ENCODE measurements around the gene TRIM41.

The TRIM41 gene

DNA sequence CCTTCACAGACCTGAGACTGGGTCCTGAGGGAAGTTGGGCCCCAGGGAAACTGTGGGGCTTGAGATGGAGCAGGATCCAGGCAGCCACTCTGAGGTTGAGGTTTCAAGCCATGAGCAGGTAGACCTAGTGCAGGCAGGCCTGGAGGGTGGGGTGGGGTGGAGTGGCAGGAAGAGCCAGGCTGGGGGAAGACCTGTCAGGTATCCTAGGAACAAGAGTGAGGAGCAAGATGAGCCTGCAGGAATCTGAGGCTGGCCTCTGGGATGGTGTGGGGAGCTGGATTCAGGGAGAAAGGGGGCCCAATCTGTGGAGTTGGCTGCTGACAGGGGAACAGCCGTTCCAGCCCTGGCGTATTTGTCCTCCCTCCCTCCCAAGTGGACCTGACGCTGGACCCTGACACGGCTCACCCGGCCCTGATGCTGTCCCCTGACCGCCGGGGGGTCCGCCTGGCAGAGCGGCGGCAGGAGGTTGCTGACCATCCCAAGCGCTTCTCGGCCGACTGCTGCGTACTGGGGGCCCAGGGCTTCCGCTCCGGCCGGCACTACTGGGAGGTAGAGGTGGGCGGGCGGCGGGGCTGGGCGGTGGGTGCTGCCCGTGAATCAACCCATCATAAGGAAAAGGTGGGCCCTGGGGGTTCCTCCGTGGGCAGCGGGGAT is 10.8 kb downstream of the TRIM41 start:
- DNase-seq: no peak

DNA sequence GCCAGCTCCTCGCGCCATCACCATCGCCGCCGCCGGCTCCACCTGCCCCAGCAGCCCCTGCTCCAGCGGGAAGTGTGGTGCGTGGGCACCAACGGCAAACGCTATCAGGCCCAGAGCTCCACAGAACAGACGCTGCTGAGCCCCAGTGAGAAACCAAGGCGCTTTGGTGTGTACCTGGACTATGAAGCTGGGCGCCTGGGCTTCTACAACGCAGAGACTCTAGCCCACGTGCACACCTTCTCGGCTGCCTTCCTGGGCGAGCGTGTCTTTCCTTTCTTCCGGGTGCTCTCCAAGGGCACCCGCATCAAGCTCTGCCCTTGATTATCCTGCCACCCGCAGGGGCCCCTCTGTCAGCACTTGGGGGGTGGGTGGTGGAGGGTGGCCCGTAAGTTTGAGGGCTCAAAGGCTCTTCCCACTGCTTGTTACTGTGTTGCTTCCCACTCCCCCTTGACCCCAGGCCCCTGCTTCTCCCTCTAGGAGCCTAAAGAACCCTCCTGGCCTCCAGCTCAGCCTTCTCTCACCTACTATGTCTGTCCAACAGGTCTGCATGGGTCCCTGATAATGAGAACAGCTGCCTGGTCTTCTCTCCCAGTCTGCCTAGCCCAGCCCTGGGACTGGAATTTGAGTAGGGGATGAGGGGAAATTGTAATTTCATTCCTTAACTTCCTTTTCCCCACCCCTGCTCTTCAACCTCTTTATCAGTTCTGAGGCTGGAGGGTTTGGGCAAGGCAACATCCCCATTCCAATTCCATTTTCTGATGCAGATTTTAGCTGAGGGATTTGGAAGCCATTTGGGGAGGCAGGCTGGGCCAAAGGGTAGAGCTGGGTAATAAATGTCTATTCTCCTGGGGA is 11.6 kb downstream of the TRIM41 start:
- no peak for DNase-seq

DNA sequence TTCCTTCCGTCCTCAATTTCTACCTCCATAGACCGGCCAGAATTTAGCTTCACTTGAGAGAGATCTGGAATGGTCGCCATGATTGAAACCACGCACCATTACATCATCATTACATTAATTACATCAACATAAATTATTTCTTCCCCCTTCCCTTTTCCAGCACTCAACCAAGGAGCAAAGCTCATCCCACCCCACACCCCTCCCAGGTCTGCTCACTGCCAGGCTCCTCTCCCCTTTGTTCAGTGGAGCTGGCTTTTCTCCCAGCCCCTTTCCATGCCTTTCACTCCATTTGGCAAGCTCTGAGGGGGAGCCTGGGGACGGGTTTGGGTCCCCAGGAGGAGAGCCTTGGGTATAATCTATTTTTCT is 12.2 kb downstream of the TRIM41 start:
- no peak for DNase-seq

DNA sequence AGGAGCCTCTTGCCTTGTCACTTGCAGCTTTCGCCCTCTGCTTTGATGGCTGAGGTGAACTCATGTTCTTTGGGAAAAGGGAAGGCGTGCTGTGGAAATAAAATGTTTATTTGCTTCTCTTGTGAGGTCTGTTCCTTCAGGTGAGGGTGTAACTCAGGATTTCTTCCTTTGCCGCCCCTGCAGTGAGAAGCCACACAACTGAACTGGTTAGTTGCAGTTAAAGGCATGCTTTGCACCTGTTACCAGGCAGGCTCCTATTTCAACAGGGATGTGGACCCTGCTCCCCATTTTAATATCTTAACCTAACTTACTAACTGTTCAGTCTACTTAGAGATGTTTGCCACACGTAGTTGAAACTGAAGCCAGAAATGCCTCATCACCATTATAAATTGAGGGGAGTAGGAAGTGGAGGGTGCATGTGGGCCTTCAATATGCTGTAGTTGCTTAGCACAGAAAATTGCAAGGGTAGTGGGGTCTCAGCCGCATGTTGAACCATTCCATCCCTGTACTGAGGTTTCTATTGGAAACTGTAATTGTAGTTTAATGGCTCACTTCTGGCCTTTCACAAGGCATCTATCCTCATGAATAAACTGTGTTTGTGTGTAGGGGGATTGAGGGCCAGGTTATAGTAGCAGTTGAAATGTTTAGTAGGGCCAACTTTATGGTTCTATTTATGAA is 12.7 kb downstream of the TRIM41 start:
- no peak for DNase-seq

DNA sequence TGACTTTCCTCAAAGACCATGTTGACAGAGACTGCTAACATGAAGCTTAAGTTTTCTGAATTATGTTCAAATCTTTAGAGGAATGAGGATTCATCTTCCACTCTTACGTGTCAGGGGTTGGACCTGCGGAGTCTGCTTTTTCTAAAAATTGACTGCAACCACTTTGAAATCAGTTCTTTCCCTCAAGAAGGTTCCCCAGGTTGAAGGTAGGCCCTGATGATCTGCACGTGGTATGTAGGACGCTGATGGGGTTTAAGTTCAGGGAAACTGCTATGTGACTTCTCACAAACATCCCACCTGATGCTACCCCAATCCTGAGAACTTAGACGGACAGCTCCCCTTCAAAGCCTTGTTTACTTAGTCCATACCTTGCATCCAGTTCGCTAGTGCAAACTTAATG is 13.4 kb downstream of the TRIM41 start:
- DNase-seq: no peak

DNA sequence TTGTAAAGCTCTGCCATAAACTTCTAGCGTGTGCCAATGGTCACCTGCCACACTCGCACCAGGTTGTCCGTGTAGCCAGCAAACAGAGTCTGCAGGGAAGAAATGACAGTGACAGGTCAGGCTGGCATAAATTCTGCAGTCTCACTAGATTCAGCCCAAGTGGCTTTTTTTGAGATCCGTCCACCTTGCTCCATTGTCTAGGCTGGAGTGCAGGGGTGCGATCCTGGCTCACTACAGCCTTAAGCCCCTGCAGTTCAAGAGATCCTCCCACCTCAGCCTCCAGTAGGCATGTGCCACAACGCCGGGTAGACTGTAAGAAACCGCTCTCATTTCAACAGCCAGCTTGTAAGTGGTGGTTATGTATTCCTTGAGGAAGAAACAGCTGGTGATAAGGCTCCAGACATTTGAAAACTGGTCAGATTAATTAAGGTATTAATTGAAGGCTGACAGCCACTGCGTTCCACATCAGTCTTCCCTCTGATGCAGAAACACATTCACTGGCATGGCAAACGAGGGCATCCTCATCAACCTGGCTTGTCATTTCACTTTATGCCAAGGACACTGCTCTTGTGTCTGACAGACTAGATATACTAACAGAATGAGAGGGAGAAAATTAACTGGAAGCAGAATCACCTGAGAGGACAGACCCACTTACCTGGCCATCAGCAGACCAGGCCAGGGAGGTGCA is 14.0 kb downstream of the TRIM41 start:
- no peak for DNase-seq

DNA sequence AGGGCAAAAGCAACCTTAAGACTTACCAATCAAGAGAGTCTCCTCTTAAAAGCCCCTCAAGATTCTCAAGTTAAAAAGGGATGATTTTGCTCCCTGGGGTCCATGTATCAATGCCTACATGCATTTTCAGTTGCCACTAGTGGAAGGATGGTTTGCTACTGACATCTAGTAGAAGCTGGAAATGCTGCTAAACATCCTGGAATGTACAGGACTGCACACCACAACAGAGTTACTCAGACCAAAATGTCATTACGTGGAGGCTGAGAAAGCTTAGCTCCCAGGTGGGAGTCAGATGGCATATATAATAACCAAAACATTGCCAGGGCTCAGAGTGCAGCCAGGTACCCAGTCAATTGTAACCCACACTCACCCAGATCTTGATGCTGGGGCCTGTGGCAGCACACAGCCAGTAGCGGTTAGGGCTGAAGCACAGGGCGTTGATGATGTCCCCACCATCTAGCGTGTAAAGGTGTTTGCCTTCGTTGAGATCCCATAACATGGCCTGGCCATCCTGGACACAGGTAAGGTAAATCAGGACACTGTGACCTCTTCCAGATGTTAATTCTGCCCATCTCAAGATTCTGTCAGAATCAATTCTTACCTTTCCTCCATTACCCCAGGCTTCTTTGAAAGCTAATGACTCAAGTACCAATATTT is 14.8 kb downstream of the TRIM41 start:
- no peak for DNase-seq

DNA sequence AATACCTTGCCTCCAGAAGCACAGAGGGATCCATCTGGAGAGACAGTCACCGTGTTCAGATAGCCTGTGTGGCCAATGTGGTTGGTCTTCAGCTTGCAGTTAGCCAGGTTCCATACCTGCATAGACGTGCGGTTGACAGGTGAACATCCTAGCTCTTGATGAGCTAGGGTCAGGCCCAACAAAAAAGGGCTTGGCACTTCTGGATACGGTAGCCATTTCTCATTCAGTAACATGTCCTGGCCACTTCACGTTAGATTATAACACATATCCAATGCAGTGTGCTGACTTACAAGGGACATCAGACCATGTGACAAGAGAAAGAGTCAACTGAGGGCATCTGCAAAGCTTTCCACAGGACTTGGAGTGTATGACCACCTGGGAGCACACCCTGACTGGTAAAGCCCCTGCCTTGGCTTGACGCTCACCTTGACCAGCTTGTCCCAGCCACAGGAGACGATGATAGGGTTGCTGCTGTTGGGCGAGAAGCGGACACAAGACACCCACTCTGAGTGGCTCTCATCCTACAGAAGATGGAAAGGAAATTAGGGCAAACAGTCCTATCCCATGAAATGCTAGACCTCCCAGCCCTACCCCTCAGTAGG is 16.1 kb downstream of the TRIM41 start:
- no peak for DNase-seq

DNA sequence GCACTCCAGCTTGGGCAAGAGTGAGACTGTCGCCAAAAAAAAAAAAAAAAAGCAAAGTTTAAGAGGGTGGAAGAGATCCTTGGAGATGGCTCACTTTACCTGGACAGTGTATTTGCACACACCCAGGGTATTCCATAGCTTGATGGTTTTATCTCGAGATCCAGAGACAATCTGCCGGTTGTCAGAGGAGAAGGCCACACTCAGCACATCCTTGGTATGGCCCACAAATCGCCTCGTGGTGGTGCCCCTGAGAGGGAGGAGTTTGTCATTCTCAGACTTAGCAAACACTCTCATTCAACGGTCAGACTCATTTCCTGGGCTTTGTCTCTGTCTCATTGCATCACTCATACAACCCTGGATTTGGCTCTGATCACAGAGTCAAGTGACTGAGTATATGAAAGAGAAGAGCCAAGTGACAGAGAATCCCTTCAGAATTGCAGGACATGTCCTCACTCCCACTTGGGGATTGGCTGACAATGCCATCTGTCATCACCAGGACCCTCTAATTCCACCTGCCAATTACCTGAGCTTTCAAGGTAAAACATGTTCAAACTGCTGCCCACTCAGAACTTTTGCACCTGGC is 18.4 kb downstream of the TRIM41 start:
- DNase-seq: no peak

DNA sequence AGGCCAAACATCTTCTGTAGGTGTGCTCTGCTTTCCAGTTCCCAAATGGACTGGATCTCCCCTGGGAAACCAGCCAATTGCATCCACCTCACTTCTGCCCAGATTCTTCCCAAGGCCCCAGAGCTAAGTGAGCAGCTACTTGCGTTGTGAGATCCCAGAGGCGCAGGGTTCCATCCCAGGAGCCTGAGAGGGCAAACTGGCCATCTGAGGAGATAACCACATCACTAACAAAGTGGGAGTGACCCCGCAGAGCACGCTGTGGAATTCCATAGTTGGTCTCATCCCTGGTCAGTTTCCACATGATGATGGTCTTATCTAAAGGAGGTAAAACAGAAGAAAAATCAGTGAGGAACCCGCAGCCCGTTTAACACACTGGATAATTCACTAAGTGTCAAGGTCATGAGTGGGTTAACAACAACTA is 19.0 kb downstream of the TRIM41 start:
- no peak for DNase-seq

DNA sequence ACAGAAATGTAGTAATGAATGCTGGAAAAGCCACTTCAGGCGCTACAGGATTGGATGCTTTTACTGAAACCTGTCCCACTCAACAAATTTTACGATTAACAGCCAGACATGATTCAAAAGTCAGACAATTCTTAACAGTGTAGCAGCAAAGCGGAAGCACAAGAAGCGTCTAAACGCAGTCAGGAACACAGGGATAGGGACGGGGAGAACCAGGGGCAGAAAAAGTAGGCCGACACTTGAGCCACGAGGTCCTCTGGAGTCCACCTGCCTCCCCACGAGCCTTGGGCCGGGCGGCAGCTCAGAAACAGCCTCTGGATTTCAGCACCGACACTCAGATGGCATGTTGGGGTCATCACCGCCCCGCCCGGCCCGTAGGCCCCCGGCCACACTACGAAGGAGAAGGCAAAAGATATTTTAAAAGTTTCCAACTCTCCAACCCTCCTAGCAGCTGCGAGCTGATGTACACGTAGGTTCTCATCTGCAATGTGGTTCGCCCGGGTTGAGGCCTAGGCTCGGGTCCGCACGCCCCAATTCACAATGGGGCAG is 20.0 kb downstream of the TRIM41 start:
- no peak for DNase-seq

DNA sequence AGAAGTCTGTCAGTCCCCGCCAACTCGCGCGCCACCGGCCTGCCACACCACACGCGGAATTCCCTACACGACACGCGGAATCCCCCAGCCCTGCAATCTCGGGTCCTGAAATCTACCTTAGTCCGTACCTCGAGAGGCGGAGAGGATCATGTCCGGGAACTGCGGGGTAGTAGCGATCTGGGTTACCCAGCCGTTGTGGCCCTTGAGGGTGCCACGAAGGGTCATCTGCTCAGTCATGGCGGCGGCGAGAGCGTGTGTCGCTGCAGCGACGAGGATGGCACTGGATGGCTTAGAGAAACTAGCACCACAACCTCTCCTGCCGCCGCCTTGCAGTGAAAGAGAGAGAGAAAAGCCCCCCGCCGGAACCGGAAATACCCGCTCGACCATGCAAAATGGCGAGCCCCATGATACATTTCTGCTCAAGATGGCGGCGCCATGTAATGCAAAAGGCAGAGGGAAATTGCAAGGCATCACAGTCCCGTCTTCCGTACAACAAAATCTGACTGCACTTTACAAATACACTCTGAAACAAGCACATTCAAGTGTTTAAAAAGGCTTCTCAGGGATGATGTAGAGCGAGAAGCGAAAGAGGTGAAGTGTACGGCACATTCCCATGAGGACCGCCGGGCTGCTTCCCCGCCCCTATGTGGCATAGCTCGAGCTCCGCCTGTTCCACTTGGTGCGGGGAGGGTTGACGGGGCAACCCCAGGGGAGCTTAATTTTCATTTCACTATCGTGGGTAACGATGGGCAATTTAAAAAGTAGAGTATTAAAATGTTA is 20.7 kb downstream of the TRIM41 start, which contains the start of gene RACK1:
TSS of gene RACK1 (minus strand) at position 343 of the 780 bp plus-strand sequence. CDS start at position 237, 106 bp downstream.
- no peak for DNase-seq

DNA sequence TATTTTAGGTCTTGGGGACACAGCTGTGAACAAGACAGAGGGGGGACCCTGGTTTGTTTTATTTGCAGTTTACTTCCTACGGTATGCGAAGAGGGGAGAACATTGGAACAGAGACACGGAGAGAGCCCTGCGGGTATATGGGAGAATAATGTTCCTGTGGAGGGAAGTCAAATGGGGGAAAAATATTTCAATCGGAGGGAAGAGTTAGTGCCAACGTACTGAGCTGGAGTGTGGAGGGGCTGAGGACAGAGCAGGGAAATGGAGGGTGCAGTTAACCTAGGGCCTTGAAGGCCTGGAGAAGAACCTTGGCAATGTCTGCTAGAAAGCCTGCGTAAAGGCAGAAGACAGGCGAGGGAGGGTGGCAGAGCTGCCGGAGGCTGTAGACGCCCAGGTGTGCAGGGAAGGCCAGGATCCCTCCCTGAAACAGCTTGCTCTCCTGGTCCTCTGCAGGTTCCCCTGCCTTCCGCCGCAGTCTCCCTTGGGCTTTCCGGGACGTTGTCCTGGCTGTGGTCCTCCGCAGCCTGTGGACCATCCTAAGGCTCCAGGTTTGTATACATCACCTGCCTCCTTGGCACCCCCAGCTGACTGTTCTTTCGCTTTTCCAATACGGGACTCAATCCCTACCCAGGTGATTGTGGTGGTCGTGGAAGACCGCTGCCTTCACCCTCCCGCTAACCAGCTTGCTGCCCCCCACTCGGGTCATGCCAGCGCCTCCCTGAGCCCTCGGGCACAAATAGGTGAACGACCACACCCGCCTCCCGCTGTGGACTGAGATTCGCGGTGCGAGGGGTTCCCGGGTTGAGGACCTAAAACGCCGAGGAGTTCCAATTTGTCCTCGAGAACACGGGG is 22.6 kb downstream of the TRIM41 start:
- no peak for DNase-seq

DNA sequence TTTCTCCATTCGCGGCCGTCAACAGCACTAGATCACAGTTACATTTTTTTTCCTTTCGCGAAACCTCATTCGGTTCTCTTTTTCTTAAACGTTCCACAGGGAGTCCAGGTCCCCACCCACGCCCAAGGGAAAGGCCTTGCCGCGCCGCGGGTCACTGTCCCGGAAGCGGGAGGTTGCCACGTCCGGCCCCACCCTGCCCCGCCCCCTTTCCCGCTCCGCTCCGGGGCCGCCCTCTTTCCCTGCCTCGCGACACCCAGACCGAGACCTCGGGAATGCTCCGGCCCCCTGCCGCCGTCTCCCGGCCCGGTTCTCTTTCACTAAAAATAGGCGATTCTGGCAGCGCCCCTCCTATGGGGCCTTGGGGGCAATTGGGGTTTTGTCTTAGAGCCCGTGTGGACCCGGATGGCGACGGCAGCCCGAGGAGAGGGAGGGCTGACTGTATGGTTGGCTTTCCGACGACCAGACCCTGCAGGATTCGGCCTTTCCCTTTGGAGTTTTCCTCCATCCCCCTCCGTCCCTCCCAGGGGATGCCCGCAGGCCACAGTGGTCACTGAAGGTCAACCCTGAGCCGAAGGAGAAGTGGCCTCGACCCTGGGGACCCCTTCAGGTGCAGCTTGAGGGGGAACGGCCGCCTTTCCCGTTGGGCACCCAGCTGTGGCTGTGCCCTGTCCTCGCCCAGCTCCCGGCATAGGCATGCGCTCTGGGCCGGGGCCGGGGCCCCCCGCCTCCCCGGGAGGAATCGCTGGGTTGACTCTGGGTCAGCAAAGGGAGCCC is 23.4 kb downstream of the TRIM41 start:
- no peak for DNase-seq

DNA sequence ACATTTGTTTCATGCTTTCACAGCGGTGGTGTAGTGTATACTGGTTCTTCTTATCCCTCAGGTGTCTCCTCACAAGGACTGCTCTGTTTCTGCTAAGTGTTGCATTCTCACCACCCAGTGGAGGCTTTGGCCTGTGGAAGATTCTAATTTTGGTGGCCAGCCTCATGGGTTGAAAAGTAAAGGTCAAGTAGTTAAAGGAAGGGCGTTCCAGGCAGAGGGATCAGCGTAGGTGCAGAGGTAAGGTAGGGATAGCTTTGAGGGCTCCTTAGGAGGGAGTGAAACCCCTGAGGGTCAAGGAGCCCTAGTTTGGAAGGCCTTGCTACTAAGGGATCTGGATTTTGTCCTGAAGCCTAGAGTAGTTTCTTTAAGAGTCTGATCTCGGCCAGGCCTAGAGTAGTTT is 25.2 kb downstream of the TRIM41 start:
- no peak for DNase-seq

DNA sequence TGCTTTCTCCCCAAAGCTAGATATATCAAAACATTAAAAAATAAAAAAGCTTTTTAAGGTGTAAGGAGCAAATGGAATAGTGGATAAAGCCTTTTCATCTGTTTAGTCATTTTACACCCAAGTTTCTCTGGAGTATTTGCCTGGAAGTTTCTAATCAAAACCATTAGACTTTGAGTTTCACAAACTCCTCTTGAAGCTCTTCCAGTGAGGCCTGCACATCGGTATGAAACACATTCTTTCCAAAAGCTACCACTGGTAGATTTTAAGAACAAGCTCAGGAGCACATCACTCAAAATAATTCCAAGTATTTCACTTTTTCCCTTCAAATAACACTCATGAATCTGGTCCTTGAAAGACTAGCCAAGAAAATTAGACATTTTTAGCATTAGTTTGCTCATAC is 32.2 kb downstream of the TRIM41 start:
- DNase-seq: no peak

DNA sequence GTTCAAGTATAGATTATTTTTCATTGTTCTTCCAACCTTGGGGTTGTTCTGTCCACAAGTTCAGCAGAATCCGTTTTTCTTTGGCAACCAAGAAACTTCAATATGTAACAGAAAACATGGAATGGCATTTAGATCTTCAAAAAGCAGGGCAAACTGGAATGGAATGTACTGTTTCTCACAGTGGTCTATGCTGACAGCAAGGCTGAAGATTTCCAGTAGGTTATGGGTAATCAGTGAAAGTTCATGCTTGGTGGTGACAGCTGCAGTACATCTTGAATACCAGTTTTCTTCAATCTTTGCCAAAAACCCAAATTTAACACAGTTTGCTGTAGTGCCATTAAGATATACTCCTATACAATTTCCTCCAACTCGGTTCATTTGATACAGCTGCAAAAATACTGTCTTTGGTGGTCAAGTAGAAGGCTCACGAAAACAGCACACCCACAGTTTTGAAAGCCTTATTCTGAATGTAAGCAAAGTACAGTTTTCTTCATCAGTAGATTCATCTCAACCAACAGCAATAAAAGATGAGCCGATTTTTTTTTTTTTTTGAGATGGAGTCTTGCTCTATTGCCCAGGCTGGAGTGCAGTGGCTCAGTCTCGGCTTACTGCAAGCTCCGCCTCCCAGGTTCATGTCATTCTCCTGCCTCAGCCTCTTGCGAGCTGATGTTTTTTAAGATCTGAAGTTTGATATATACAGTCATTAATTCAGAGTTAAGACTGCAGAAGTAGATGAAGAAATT is 32.9 kb downstream of the TRIM41 start:
- no peak for DNase-seq

DNA sequence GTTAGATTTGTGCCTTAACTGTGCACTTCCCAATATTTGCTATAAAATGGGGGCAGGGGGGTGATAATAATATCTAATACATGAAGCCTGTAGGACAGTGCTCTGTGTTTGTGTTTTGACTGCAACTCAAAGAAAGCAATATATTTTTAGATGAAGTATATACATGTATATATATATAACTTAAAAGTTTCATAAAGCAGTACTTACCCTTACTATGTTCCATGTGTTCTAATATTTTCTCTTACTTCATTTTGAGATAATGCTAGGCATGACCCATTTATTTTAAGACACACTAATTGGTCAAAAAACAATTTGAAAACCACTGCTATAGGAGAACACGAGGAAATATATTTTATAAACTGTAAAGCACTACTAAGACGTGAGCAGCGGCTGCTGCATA is 35.5 kb downstream of the TRIM41 start:
- DNase-seq: no peak
